B cell (primary cell): ENCODE results near the gene ADCY2.

Experiments
- CTCF ChIP-seq: fragments of 200-600 bp; IDR thresholded peaks from one replicate; pipeline ENCODE4 v1.8.0; 2022; ENCODE audit warnings: antibody characterized with exemption, mild to moderate bottlenecking
- EZH2 ChIP-seq: IDR thresholded peaks from 2 replicates; pipeline ENCODE4 v1.6.1; 2012; ENCODE audit warnings: borderline replicate concordance, low read depth, mild to moderate bottlenecking, moderate library complexity, low read length; ENCODE audit not compliant: insufficient read depth, poor library complexity, severe bottlenecking

GRCh38 chr5:7539571-7539970 is 143.6 kb downstream of the ADCY2 start:
- no peak for TF ChIP-seq CTCF
- TF ChIP-seq EZH2, result no peak
